Measurements from ENCODE around the gene CENPM.

- TF ChIP-seq, protein P1, sequence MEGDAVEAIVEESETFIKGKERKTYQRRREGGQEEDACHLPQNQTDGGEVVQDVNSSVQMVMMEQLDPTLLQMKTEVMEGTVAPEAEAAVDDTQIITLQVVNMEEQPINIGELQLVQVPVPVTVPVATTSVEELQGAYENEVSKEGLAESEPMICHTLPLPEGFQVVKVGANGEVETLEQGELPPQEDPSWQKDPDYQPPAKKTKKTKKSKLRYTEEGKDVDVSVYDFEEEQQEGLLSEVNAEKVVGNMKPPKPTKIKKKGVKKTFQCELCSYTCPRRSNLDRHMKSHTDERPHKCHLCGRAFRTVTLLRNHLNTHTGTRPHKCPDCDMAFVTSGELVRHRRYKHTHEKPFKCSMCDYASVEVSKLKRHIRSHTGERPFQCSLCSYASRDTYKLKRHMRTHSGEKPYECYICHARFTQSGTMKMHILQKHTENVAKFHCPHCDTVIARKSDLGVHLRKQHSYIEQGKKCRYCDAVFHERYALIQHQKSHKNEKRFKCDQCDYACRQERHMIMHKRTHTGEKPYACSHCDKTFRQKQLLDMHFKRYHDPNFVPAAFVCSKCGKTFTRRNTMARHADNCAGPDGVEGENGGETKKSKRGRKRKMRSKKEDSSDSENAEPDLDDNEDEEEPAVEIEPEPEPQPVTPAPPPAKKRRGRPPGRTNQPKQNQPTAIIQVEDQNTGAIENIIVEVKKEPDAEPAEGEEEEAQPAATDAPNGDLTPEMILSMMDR (IDR thresholded peaks at IDR 0.05; ENCODE audit: borderline replicate concordance, extremely low read depth, low read length, poor library complexity, severe bottlenecking) = no peak
- no peak for TF ChIP-seq EZH2 (IDR thresholded peaks at IDR 0.05; ENCODE audit: borderline replicate concordance, low read depth, low read length, severe bottlenecking)
Measured at GRCh38 chr22:41898645-41899044, 48.3 kb downstream of the CENPM start.
